H9 (cell line): Measurements from ENCODE around the gene UQCR10. TPM values are rescaled to one million over a fixed set of nuclear protein-coding genes. Genes with fewer than 3 reads are reported as not detected.

Experiments used
- DNase-seq: peaks from one replicate; pipeline ENCODE4 v3.0.0-alpha.2; 2017
- H2AFZ ChIP-seq: one replicate; pipeline ENCODE4 v1.6.1; 2013; ENCODE audit warnings: mild to moderate bottlenecking, low read length, control low read depth, moderate library complexity
- H2AK5ac ChIP-seq: 2 replicates; pipeline ENCODE4 v1.6.1; 2013; ENCODE audit warnings: low read length, control low read depth, mixed read lengths; ENCODE audit not compliant: insufficient read length
- H2BK120ac ChIP-seq: one replicate; pipeline ENCODE4 v1.6.1; 2013; ENCODE audit warnings: low read depth, mild to moderate bottlenecking, low read length, control low read depth, inconsistent platforms; ENCODE audit not compliant: poor library complexity, severe bottlenecking
- H2BK12ac ChIP-seq: 2 replicates; pipeline ENCODE4 v1.6.1; 2013; ENCODE audit warnings: low read length, control low read depth, mixed read lengths, low read depth; ENCODE audit not compliant: insufficient read length
- H2BK15ac ChIP-seq: 2 replicates; pipeline ENCODE4 v1.6.1; 2013; ENCODE audit warnings: low read depth, low read length, control low read depth
- H2BK20ac ChIP-seq: one replicate; pipeline ENCODE4 v1.6.1; 2013; ENCODE audit warnings: low read depth, mild to moderate bottlenecking, low read length, control low read depth, inconsistent platforms; ENCODE audit not compliant: poor library complexity, severe bottlenecking
- H2BK5ac ChIP-seq: 2 replicates; pipeline ENCODE4 v1.6.1; 2013; ENCODE audit warnings: low read length, control low read depth, mixed read lengths; ENCODE audit not compliant: insufficient read length
- H3K14ac ChIP-seq: 2 replicates; pipeline ENCODE4 v1.6.1; 2013; ENCODE audit warnings: low read length, control low read depth; ENCODE audit not compliant: insufficient read depth
- H3K18ac ChIP-seq: 2 replicates; pipeline ENCODE4 v1.6.1; 2013; ENCODE audit warnings: low read depth, mild to moderate bottlenecking, mixed read lengths, low read length, control low read depth; ENCODE audit not compliant: insufficient read length
- H3K23ac ChIP-seq: 2 replicates; pipeline ENCODE4 v1.6.1; 2013; ENCODE audit warnings: low read length, control low read depth, mixed read lengths, low read depth; ENCODE audit not compliant: insufficient read length
- H3K23me2 ChIP-seq: 2 replicates; pipeline ENCODE4 v1.6.1; 2013; ENCODE audit warnings: low read depth, mild to moderate bottlenecking, mixed read lengths, low read length, control low read depth; ENCODE audit not compliant: insufficient read length, poor library complexity, severe bottlenecking
- H3K27ac ChIP-seq: 2 replicates; pipeline ENCODE4 v1.5.1; 2013; ENCODE audit warnings: low read length, control low read depth, mixed read lengths, low read depth; ENCODE audit not compliant: insufficient read length
- H3K27me3 ChIP-seq: 2 replicates; pipeline ENCODE4 v1.6.1; 2013; ENCODE audit warnings: low read length, control low read depth, inconsistent platforms; ENCODE audit not compliant: insufficient read depth
- H3K4ac ChIP-seq: 2 replicates; pipeline ENCODE4 v1.6.1; 2013; ENCODE audit warnings: low read depth, mild to moderate bottlenecking, control low read depth, inconsistent platforms, low read length, moderate library complexity
- H3K4me1 ChIP-seq: 2 replicates; pipeline ENCODE4 v1.6.1; 2013; ENCODE audit warnings: low read length, control low read depth, inconsistent platforms; ENCODE audit not compliant: insufficient read depth
- H3K4me2 ChIP-seq: 2 replicates; pipeline ENCODE4 v1.6.1; 2013; ENCODE audit warnings: low read length, control low read depth, mixed read lengths; ENCODE audit not compliant: insufficient read length, insufficient read depth
- H3K56ac ChIP-seq: 2 replicates; pipeline ENCODE4 v1.6.1; 2013; ENCODE audit warnings: low read depth, mild to moderate bottlenecking, mixed read lengths, low read length, control low read depth; ENCODE audit not compliant: insufficient read length
- H3K79me1 ChIP-seq: 2 replicates; pipeline ENCODE4 v1.6.1; 2013; ENCODE audit warnings: low read depth, mild to moderate bottlenecking, moderate library complexity, low read length, control low read depth, inconsistent platforms; ENCODE audit not compliant: insufficient read depth, poor library complexity, severe bottlenecking
- H3K79me2 ChIP-seq: 2 replicates; pipeline ENCODE4 v1.6.1; 2013; ENCODE audit warnings: low read length, control low read depth, inconsistent platforms; ENCODE audit not compliant: insufficient read depth
- H3K9ac ChIP-seq: 2 replicates; pipeline ENCODE4 v1.6.1; 2013; ENCODE audit warnings: low read length, control low read depth, mixed read lengths; ENCODE audit not compliant: insufficient read length; ENCODE audit errors: extremely low read depth
- H3K9me3 ChIP-seq: one replicate; pipeline ENCODE4 v1.6.1; 2013; ENCODE audit warnings: low read depth, low read length, inconsistent platforms; ENCODE audit not compliant: control insufficient read depth
- H3T11ph ChIP-seq: one replicate; pipeline ENCODE4 v1.6.1; 2013; ENCODE audit warnings: mild to moderate bottlenecking, low read length, control low read depth, inconsistent platforms
- H4K20me1 ChIP-seq: one replicate; pipeline ENCODE4 v1.6.1; 2013; ENCODE audit not compliant: control insufficient read depth, insufficient read length, insufficient read depth
- H4K5ac ChIP-seq: 2 replicates; pipeline ENCODE4 v1.6.1; 2013; ENCODE audit warnings: low read depth, mild to moderate bottlenecking, mixed read lengths, low read length, control low read depth; ENCODE audit not compliant: insufficient read length
- H4K8ac ChIP-seq: replicated peaks from 2 replicates; pipeline ENCODE4 v1.6.1; 2013; ENCODE audit warnings: low read length, control low read depth, mixed read lengths, low read depth; ENCODE audit not compliant: insufficient read length
- H4K91ac ChIP-seq: 2 replicates; pipeline ENCODE4 v1.6.1; 2013; ENCODE audit warnings: low read depth, mild to moderate bottlenecking, moderate library complexity, mixed read lengths, low read length, control low read depth; ENCODE audit not compliant: insufficient read length
- H3K27ac Mint-ChIP-seq, 3 experiments: 2 replicates in 2 of 3; 3 replicates in 1 of 3; pipeline ENCODE4 v1.8.0; 2020 to 2021; ENCODE audit warnings: mixed read lengths in 3 of 3, mild to moderate bottlenecking in 1 of 3, moderate library complexity in 1 of 3
- H3K27me3 Mint-ChIP-seq: 2 replicates; pipeline ENCODE4 v1.8.0; 2021; ENCODE audit warnings: low read depth, mild to moderate bottlenecking, moderate library complexity, mixed read lengths
- H3K36me3 Mint-ChIP-seq, 3 experiments: 2 replicates in 2 of 3; 3 replicates in 1 of 3; pipeline ENCODE4 v1.8.0; 2020 to 2021; ENCODE audit warnings: low read depth in 3 of 3, mixed read lengths in 3 of 3; ENCODE audit not compliant: insufficient read depth in 1 of 3
- H3K4me1 Mint-ChIP-seq, 2 experiments: 2 replicates each; pipeline ENCODE4 v1.8.0; 2020; ENCODE audit warnings: mixed read lengths in 2 of 2
- H3K4me3 Mint-ChIP-seq, 2 experiments: 2 replicates in 1 of 2; 3 replicates in 1 of 2; pipeline ENCODE4 v1.8.0; 2020 to 2021; ENCODE audit warnings: mild to moderate bottlenecking in 2 of 2, mixed read lengths in 2 of 2, moderate library complexity in 1 of 2
- H3K9me3 Mint-ChIP-seq, 2 experiments: 2 replicates in 1 of 2; 3 replicates in 1 of 2; pipeline ENCODE4 v1.8.0; 2020; ENCODE audit warnings: mild to moderate bottlenecking in 2 of 2, mixed read lengths in 2 of 2, moderate library complexity in 1 of 2
- CTCF ChIP-seq: fragments of 200-600 bp; sonication (generic); conservative IDR thresholded peaks from 3 replicates; pipeline ENCODE4 v1.8.0; 2021; ENCODE audit warnings: antibody characterized with exemption, mild to moderate bottlenecking
- WGBS: extraction: QIAGEN DNeasy Blood & Tissue Kit; methylation state at CpG from one replicate; pipeline ENCODE4 v1.1.7; 2013; ENCODE audit warnings: missing lambda C conversion rate, low lambda C conversion rate, mixed read lengths; ENCODE audit not compliant: insufficient read length; ENCODE audit errors: extremely low coverage; 5-methylcytosine and 5-hydroxymethylcytosine counted together
- total RNA-seq: library from RNA; stranded (reverse); gene quantifications from 2 replicates; pipeline ENCODE4 v1.2.1, GENCODE V29; 2021

UQCR10 gene
- total RNA-seq, 1 experiment from 2014 or later, result 124 TPM

GRCh38 chr22:29813126-29813525 is 46.0 kb downstream of the UQCR10 start:
- Histone ChIP-seq H3K14ac (no peak overlapping the region), H3K79me2 (no peaks in the 10 kb centered on the region), H2BK12ac (no peak overlapping the region), H3K18ac (no peak overlapping the region), H4K8ac (no peak overlapping the region), H3K23ac (no peak overlapping the region), H4K20me1 (no peaks in the 10 kb centered on the region), H4K91ac (no peak overlapping the region), H3K27ac (no peak overlapping the region), H2AFZ (no peak overlapping the region), H3K9ac (no peak overlapping the region), H3K9me3 (no peaks in the 10 kb centered on the region), H3K56ac (no peak overlapping the region), H2BK15ac (no peak overlapping the region), H3K23me2 (no peaks in the 10 kb centered on the region), H2AK5ac (no peak overlapping the region), H2BK5ac (no peak overlapping the region), H2BK120ac (no peak overlapping the region), H3K27me3 (no peaks in the 10 kb centered on the region), H3K4me2 (no peak overlapping the region), H3K79me1 (no peaks in the 10 kb centered on the region), H3K4me1 (no peaks in the 10 kb centered on the region), H3T11ph (no peak overlapping the region), H2BK20ac (no peak overlapping the region), H3K4ac (no peak overlapping the region), H4K5ac (no peak overlapping the region)
- Mint-ChIP-seq H3K9me3 (no peaks in the 10 kb centered on the region), H3K4me3 (no peak overlapping the region), H3K27me3 (no peaks in the 10 kb centered on the region), H3K36me3 (peaks cover 4 to 71% (median 58%) of the 10 kb centered on the region in 3 experiments; a peak in 6 of 7 replicates), H3K4me1 (peaks cover 0 to 11% of the 10 kb centered on the region in 2 experiments; a peak in 2 of 4 replicates), H3K27ac (no peak overlapping the region)
- no peak for TF ChIP-seq CTCF
- no peak for DNase-seq
- WGBS, result no CpG with 5 or more reads among the region's 8 CpGs
